DOHH2 (cell line): ENCODE measurements around the gene RPL28.

Experiments
- EZH2phosphoT487 ChIP-seq: fragments of 200-600 bp; sonication (generic); IDR thresholded peaks from 2 replicates; pipeline ENCODE4 v1.6.1; 2017; ENCODE audit warnings: borderline replicate concordance, mild to moderate bottlenecking, antibody characterized with exemption, low read length, moderate library complexity, mixed read lengths
- TF ChIP-seq, protein P1 (sequence below): fragments of 200-600 bp; sonication (generic); IDR thresholded peaks from one replicate; pipeline ENCODE4 v1.5.1; 2014; ENCODE audit warnings: antibody characterized with exemption, mild to moderate bottlenecking, low read depth, low read length; ENCODE audit not compliant: poor library complexity, severe bottlenecking

DNA sequence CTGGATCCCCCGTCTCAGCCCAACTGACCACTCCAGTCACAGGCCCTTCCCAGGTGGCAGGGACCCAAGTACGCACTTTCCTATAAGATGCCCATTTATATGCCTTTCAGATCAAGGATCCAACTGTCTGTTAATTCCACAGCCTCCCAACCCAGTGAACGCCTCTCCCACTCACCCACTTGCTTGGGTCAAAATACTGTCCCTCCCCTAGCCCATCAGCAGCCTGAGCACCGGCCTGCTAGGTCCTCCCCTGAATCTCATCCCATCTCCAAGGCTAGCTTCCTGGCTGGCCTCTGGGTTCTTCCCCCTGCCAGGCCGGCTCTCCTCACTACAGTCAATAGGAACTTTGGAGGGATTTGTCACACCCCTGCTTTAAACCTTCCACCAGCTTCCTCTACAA is 19.9 kb downstream of the RPL28 start:
- TF ChIP-seq, protein P1, sequence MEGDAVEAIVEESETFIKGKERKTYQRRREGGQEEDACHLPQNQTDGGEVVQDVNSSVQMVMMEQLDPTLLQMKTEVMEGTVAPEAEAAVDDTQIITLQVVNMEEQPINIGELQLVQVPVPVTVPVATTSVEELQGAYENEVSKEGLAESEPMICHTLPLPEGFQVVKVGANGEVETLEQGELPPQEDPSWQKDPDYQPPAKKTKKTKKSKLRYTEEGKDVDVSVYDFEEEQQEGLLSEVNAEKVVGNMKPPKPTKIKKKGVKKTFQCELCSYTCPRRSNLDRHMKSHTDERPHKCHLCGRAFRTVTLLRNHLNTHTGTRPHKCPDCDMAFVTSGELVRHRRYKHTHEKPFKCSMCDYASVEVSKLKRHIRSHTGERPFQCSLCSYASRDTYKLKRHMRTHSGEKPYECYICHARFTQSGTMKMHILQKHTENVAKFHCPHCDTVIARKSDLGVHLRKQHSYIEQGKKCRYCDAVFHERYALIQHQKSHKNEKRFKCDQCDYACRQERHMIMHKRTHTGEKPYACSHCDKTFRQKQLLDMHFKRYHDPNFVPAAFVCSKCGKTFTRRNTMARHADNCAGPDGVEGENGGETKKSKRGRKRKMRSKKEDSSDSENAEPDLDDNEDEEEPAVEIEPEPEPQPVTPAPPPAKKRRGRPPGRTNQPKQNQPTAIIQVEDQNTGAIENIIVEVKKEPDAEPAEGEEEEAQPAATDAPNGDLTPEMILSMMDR, result no peak
- no peak for TF ChIP-seq EZH2phosphoT487
